Neuron (in vitro differentiated cells): ENCODE data around the gene GIMD1.

ENCODE experiments used
- H2AFZ ChIP-seq: one replicate; pipeline ENCODE4 v1.6.1; 2013; ENCODE audit warnings: low read depth, mild to moderate bottlenecking, inconsistent platforms, low read length, moderate library complexity
- H3K27me3 ChIP-seq: one replicate; pipeline ENCODE4 v1.6.1; 2013; ENCODE audit warnings: low read length; ENCODE audit not compliant: insufficient read depth
- H3K36me3 ChIP-seq: one replicate; pipeline ENCODE4 v1.6.1; 2013; ENCODE audit warnings: low read length; ENCODE audit not compliant: insufficient read depth
- H3K4me1 ChIP-seq: one replicate; pipeline ENCODE4 v1.6.1; 2013; ENCODE audit warnings: low read length; ENCODE audit not compliant: insufficient read depth
- H3K4me3 ChIP-seq: 2 replicates; pipeline ENCODE4 v1.5.1; 2013; ENCODE audit warnings: mild to moderate bottlenecking, low read length, moderate library complexity
- H3K9me3 ChIP-seq: one replicate; pipeline ENCODE4 v1.6.1; 2013; ENCODE audit warnings: low read length

Gene GIMD1

DNA sequence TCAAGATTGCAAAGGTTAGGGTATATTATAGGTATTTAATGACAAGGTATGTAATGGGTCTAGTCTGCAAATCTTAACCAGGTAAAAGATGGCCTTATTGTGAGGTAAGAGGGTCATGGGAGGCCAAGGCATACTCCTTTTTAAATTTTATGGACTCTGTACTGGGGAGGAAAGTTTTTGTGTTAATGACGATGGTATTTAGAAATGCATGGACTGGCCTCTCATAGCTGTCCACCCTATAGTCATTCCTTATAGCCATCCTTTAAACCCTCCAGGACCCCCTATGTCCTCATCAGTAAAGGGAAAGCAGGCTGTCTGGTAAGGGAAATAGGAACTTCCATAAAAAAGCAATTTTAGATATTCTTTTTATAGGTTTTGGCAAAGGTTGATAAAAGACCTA, 50.8 kb downstream of the GIMD1 start:
- Histone ChIP-seq H3K9me3 (peaks cover 2% of the 10 kb centered on the region), H3K27me3 (no peaks in the 10 kb centered on the region), H2AFZ (peak overlapping the region; percentile 81), H3K4me1 (peaks cover 22% of the 10 kb centered on the region), H3K36me3 (no peaks in the 10 kb centered on the region), H3K4me3 (peak overlapping the region; percentile 75)

- Histone ChIP-seq H3K27me3 (no peaks in the 10 kb centered on the region), H3K4me1 (peaks cover 22% of the 10 kb centered on the region)
Observed at GRCh38 chr4:106316773-106317409, 51.7 kb downstream of the GIMD1 start.

DNA sequence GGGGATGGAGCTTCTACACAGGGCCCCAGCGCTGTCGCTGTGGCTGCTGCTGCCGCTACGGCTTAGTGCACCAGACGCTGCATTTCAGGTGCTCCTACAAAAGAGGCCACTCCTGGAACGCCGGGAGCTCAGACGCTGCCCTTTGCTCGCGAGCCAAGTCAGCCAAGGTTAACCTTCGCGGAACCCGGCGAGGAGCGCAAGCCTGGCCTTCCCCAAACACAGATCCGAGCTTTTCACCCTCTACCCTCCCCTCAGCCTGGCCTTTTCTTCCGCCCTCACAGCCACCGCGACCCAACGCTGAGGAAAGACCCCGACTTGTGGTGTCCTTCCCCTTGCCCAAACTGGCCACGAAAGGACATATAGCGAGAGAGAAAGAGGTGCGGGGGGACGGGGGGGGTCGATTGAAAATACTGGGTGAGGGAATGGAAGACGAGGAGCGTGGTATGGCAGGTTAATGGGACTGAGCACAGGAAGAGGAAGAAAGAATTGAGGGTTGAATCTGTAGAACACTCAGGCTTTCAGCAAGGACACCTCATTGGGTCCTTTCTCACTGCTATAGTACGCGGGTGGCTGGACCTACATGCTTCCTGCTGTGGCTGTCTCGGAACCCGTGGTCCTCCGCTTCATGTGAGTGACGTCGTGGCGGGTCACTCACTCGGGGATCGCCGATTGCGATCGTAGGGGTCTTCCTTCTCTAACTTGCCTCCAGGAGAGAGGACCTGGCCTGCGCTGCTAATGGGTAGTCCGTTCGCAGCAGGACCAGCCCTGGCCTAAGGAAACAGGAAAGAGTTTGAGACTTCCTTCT, 52.4 kb downstream of the GIMD1 start, which contains the start of the genes AIMP1 and TBCK:
TSS of gene AIMP1 (plus strand) at position 583 of the 805 bp plus-strand sequence. CDS start 8,460 bp downstream, outside the sequence.
TSS of gene TBCK (minus strand) at position 242 of the 805 bp plus-strand sequence. CDS start 7,249 bp downstream, outside the sequence.
- Histone ChIP-seq H3K36me3 (no peaks in the 10 kb centered on the region), H3K4me1 (peaks cover 22% of the 10 kb centered on the region), H3K4me3 (peak within 1 kb of the TSS; percentile 75), H3K27me3 (no peaks in the 10 kb centered on the region), H3K9me3 (peaks cover 2% of the 10 kb centered on the region), H2AFZ (peak within 1 kb of the TSS; percentile 81)

More at GRCh38 chr4:106316773-106317409, 51.7 kb downstream of the GIMD1 start:
- Histone ChIP-seq H3K9me3 (peaks cover 2% of the 10 kb centered on the region), H3K36me3 (no peaks in the 10 kb centered on the region), H2AFZ (peak overlapping the region; percentile 81), H3K4me3 (peak overlapping the region; percentile 75)

DNA sequence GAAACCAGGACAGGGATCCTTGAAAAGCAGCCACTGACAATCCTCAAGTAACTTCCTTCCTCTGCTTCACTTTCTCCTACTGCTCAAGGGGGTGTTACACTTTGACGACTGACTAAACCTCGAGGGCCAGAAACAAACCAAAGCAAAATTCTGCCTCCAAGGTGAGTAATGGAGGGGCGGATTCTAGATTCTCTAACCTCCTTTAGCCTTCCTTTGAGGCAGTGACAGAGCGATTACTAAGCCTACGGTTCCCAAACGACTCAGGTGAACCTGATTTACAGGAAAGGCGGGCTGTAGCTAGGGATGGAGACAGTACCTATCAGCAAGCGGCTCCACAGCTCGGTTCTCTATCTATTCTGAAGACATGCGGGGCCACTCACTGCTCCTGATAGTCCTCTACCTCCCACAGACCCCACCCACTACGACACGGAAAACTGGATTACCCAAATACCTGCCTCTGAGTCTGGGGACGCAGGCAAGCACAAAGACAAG, 53.1 kb downstream of the GIMD1 start:
- Histone ChIP-seq H3K9me3 (no peaks in the 10 kb centered on the region), H2AFZ (peak overlapping the region; percentile 81), H3K4me1 (peaks cover 22% of the 10 kb centered on the region), H3K4me3 (peak overlapping the region; percentile 75), H3K27me3 (no peaks in the 10 kb centered on the region), H3K36me3 (no peaks in the 10 kb centered on the region)

GRCh38 chr4:106314960-106315359, 53.6 kb downstream of the GIMD1 start:
- no peaks in the 10 kb centered on the region for H3K36me3 ChIP-seq
- peak overlapping the region; percentile 75 for H3K4me3 ChIP-seq
- no peaks in the 10 kb centered on the region for H3K27me3 ChIP-seq
- H3K4me1 ChIP-seq: peaks cover 22% of the 10 kb centered on the region
- no peaks in the 10 kb centered on the region for H3K9me3 ChIP-seq
- H2AFZ ChIP-seq: no peak overlapping the region

- Histone ChIP-seq H3K4me3 (no peak overlapping the region), H3K9me3 (no peaks in the 10 kb centered on the region), H3K4me1 (peaks cover 15% of the 10 kb centered on the region), H3K27me3 (no peaks in the 10 kb centered on the region), H2AFZ (no peak overlapping the region), H3K36me3 (peaks cover 5% of the 10 kb centered on the region)
Observed at GRCh38 chr4:106312997-106313522, 55.5 kb downstream of the GIMD1 start.

DNA sequence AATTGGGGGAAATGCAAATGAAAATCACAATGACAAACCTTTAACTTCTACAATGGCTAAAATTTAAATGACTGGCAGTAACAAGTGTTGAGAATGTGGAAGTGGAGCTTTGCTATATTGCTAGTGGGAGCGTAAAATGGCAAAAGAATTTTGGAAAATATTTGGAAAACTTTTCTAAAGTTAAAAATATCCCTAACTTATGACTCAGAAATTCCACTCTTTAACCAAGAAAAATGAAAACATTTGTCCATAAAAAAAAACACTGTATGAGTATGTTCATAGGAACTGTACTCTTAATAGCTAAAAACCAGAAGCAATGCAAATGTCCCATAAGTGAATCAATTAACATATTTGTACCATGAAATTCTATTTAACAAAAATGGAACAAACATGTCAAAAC, 56.2 kb downstream of the GIMD1 start:
- Histone ChIP-seq H3K4me1 (peaks cover 8% of the 10 kb centered on the region), H2AFZ (no peak overlapping the region)

More for the DNA sequence above, 56.2 kb downstream of the GIMD1 start:
- Histone ChIP-seq H3K36me3 (peaks cover 5% of the 10 kb centered on the region), H3K9me3 (no peaks in the 10 kb centered on the region), H3K27me3 (no peaks in the 10 kb centered on the region), H3K4me3 (no peak overlapping the region)
